GM21360 (cell line): Measurements from ENCODE around the gene CPSF4.
"Not testable (repeated sequence)": the region's sequence is repeated elsewhere in the genome, so short reads cannot be mapped to it uniquely, and the experiment has no call there.

Source experiments
- ATAC-seq: cut with Tn5 transposase; IDR thresholded peaks from one replicate; pipeline ENCODE4 v1.9.1; 2021; ENCODE audit warnings: mild to moderate bottlenecking, moderate library complexity; ENCODE audit not compliant: unreplicated experiment

CPSF4 gene

DNA sequence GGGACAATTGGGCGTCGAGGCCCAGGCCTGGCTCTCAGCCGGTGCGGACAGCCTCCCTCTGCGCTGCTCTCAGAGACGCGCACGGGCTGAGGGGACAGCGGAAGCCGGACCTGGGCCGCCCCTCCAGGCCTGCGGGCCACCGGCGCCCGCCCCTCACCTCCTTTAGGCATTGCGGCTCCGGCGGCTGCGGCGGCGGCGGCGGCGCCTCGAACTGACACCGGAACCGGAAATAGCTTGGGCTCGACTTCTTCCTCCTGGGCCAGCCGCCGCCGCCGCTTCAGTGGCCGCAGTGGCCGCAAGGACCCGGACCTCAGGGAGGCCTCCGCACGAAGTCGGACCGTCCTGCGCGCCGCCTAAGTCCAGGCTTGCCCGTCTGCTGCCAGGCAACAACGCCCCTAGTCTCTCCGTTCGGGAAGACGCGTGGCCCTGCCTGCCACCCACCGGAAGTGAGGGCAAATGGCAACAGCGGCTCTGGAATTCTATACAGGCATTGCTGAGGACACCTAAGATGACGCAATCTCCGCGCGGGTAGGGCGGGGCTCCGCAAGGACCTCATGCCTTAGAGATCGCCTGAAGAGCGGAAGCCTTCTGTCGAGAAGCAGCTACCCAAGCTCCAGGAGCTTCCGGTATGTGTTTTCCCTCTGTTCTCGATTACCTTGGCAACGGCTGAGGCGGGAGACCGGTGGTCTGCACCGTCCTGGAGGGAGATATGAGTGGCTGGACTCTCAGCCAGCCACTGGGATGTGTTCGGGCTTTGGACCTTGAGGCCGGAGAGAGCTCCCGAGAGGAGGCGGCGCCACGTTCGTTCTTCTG lies 30.2 kb upstream of the CPSF4 start, which contains the start of the genes BUD31 and PDAP1:
BUD31 (plus strand) TSS at position 591 of the 813 bp plus-strand sequence. CDS start 2,124 bp downstream, outside the sequence.
PDAP1 (minus strand) TSS at position 219 of the 813 bp plus-strand sequence; CDS start at position 170, 49 bp downstream.
- ATAC-seq, result peak; percentile 79

GRCh38 chr7:99409192-99409572 lies 29.6 kb upstream of the CPSF4 start:
- no peak for ATAC-seq

GRCh38 chr7:99409806-99410205 lies 28.9 kb upstream of the CPSF4 start:
- no peak for ATAC-seq

DNA sequence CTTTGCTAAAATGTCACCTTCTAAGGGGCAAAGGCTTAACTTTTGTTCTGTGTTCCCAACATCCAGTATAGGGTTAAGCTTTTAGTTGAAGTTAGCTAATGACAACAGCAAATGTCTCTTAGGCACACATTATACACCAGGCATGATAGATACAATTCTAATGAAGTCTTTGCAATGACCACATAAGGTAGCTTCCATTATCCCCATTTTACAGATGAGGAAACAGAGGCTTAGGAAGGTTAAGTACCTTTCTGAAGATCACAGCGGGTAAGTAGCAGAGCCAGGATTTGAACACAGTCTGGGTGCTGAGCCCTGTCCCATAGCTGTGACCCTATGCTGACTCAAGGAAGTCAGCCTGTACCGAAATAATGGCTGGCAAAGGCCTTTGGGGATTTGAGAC lies 28.1 kb upstream of the CPSF4 start:
- ATAC-seq, result no peak

- not testable (repeated sequence) for ATAC-seq
Measured at GRCh38 chr7:99415513-99416127, 23.1 kb upstream of the CPSF4 start.

GRCh38 chr7:99418260-99418659 lies 20.5 kb upstream of the CPSF4 start:
- no peak for ATAC-seq

GRCh38 chr7:99419323-99420021 lies 19.3 kb upstream of the CPSF4 start:
- no peak for ATAC-seq

GRCh38 chr7:99420213-99420612 lies 18.5 kb upstream of the CPSF4 start:
- no peak for ATAC-seq

GRCh38 chr7:99420986-99421385 lies 17.8 kb upstream of the CPSF4 start:
- ATAC-seq, result no peak

GRCh38 chr7:99422186-99422585 lies 16.6 kb upstream of the CPSF4 start:
- no peak for ATAC-seq

DNA sequence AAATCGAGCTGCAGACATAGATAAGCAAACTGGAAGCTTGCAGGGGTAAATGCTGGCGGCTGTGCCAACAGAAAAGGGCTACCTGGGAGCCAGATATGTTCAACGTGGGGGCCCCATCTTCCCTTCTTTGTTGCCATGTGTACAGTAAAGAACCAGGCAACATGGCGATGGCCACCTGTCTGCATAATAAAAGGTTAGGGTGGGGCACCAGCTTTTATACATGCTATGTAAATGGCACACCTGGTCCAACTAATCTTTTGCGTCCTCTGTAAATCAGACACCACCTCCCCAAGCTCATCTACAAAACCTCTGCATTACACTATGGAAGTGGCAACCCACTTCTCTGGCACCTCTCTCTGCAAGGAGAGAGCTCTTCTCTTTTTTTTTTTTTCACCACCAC lies 16.1 kb upstream of the CPSF4 start:
- ATAC-seq, result no peak

GRCh38 chr7:99424932-99425730 lies 13.6 kb upstream of the CPSF4 start:
- no peak for ATAC-seq

DNA sequence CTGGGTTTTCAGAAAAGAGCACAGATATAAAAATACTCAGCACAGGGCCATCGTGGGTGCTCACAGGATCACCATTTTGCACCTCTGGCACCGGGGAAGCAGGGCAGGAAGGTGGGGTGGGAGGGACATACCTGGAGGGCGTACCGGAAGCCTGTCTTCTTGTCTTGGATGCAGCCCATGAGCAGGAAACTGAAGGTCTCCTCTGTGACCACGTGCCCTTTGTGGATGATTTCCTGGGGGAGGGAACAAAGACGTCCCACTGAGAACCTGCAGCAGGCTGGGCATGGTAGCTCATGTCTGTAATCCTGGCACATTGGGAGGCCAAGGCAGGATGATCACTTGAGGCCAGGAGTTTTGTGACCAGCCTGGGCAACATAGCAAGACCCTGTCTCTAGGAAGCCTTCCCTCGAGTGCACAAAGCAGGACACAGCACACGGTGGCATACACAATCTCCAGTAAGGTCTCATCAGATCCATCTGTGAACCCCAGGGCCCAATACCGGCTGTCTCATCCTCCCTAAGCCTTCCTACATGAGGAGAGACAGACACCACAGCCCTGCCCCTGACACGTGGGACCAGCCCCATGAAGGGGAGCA lies 9.7 kb upstream of the CPSF4 start:
- ATAC-seq, result no peak

DNA sequence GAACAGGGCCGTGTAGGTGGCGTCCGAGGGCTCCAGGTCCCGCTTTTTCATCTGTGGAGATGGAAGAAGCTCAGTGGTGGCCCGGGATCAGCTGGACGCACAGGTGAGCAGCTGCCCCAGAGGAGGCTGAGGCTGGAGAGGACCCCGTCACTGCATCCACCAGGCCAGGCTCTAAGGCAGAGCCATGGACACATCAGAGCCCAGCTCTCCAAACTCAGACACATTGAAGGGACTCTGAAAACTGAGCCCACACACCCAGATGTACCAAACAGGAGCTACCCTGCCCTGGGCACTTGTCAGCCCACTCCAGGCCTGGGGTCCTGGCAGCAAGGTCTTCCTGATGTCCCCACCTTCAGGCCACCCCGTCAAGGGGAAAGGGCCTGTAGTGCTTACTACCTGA lies 9.0 kb upstream of the CPSF4 start:
- no peak for ATAC-seq

GRCh38 chr7:99431756-99432540 lies 6.8 kb upstream of the CPSF4 start:
- ATAC-seq, result not testable (repeated sequence)

- no peak for ATAC-seq
Measured at GRCh38 chr7:99433158-99433557, 5.6 kb upstream of the CPSF4 start.

DNA sequence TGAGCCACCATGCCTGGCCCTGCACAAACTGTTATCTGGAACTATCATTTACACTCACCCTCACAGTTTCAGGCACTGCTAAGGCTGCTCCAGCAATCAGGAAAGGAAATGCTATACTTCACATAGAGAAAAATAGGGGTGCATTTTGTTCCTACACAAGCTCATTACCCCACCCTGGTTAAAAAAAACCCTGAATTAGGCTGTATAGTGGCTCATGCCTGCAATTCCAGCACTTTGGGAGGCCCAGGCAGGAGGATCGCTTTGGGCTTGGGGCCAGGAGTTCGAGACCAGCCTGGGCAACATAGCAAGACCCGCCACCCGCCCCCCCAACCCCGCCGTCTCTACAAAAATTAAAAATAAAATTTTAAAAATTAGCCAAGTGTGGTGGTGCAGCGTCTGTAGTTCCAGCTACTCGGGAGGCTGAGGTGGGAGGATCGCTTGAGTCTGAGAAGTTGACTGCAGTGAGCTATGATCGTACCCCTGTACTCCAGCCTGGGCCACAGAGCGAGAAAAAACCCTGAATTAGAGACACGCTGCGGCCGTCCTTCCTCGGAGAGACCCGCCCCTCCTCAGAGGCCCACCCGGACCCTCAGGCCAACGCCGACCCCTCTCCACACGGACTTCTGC lies 684 bp upstream of the CPSF4 start:
- no peak for ATAC-seq

DNA sequence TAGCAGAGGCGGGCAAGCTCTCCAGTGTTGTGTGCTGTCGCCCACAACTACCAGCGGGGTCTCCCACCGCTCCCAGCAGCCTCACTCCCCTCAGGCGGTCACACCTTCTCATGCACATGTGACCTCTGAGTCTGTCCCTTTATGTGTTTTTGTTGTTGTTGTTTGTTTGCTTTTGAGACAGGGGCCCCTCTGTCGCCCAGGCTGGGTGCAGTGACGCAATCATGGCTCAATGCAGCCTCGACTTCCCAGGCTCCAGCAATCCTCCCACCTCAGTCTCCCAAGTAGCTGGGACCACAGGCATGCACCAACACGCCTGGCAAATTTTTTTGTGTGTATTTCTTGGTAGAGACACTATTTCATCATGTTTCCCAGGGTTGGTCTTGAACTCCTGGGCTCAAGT lies 1.5 kb downstream of the CPSF4 start:
- no peak for ATAC-seq

GRCh38 chr7:99446096-99446495 lies 7.4 kb downstream of the CPSF4 start:
- no peak for ATAC-seq
